ENCODE results near the gene PRSS56. TPM values are rescaled to one million over a fixed set of nuclear protein-coding genes. Genes with fewer than 3 reads are reported as not detected.

PRSS56 gene
- 0.18 TPM for total RNA-seq

GRCh38 chr2:232519581-232520438 is at the start of gene PRSS56:
Gene PRSS56 (plus strand): TSS chr2:232520388. CDS start chr2:232520599, 211 bp downstream.

GRCh38 chr2:232487385-232488096 is 32.6 kb upstream of the PRSS56 start, which contains the start of gene ECEL1:
Gene ECEL1 (minus strand): TSS chr2:232487834. CDS start chr2:232486653, 1,181 bp downstream.

GRCh38 chr2:232525791-232526371 is 5.7 kb downstream of the PRSS56 start, which contains the start of gene CHRND:
Gene CHRND (plus strand): TSS chr2:232526160. CDS start chr2:232526216, 56 bp downstream.

GRCh38 chr2:232539298-232540231 is 19.4 kb downstream of the PRSS56 start, which contains the start of gene CHRNG:
Gene CHRNG (plus strand): TSS chr2:232539692. CDS start chr2:232539748, 56 bp downstream.

GRCh38 chr2:232550354-232551249 is 30.4 kb downstream of the PRSS56 start, which contains the start of the genes EIF4E2 and TIGD1:
Gene EIF4E2 (plus strand): TSS chr2:232550689. CDS start chr2:232550725, 36 bp downstream.
Gene TIGD1 (minus strand): TSS chr2:232550557. CDS start chr2:232549882, 675 bp downstream.

Other genes with a start within 250 kb of the PRSS56 start
- gene ALPP, start 141.6 kb upstream of the PRSS56 start, total RNA-seq, result not detected
- not detected for gene ALPG, start 113.5 kb upstream of the PRSS56 start, total RNA-seq
- gene ALPI, start 64.2 kb upstream of the PRSS56 start, total RNA-seq, result not detected
- 8.1 TPM for gene ECEL1, start 32.6 kb upstream of the PRSS56 start, total RNA-seq
- gene CHRND, start 5.8 kb downstream of the PRSS56 start, total RNA-seq, result 5.5 TPM
- gene CHRNG, start 19.3 kb downstream of the PRSS56 start, total RNA-seq, result 9.5 TPM
- 7.3 TPM for gene TIGD1, start 30.2 kb downstream of the PRSS56 start, total RNA-seq
- gene EIF4E2, start 30.3 kb downstream of the PRSS56 start, total RNA-seq, result 56.5 TPM
- gene EFHD1, start 113.2 kb downstream of the PRSS56 start, total RNA-seq, result 30.4 TPM
- 101 TPM for gene GIGYF2, start 176.9 kb downstream of the PRSS56 start, total RNA-seq

All from metanephros (tissue), 1 donor.